Fibroblast of pulmonary artery (primary cell): ENCODE data around the gene MYBBP1A.

Experiments
- DNase-seq: peaks from one replicate; pipeline ENCODE4 v3.0.0-alpha.2; 2010; ENCODE audit warnings: low read depth
- H3K4me3 ChIP-seq: replicated peaks from 2 replicates; pipeline ENCODE4 v1.5.1; 2011; ENCODE audit warnings: low read depth, mild to moderate bottlenecking, control low read depth, low read length, moderate library complexity
- CTCF ChIP-seq: IDR thresholded peaks from 2 replicates; pipeline ENCODE4 v1.5.1; 2011; ENCODE audit warnings: mild to moderate bottlenecking, control low read depth, low read length, inconsistent platforms; ENCODE audit errors: missing control alignments

MYBBP1A gene

GRCh38 chr17:4559139-4559791, 4.1 kb upstream of the MYBBP1A start:
- no peak for TF ChIP-seq CTCF
- H3K4me3 ChIP-seq = no peak overlapping the region
- DNase-seq = no peak

GRCh38 chr17:4558347-4558971, 3.3 kb upstream of the MYBBP1A start:
- no peak for DNase-seq
- no peak for TF ChIP-seq CTCF
- no peak overlapping the region for H3K4me3 ChIP-seq

- TF ChIP-seq CTCF = no peak
- DNase-seq = no peak
- no peak overlapping the region for H3K4me3 ChIP-seq
Observed at GRCh38 chr17:4557626-4558346, 2.6 kb upstream of the MYBBP1A start.

- no peak overlapping the region for H3K4me3 ChIP-seq
- no peak for DNase-seq
- no peak for TF ChIP-seq CTCF
Observed at GRCh38 chr17:4556996-4557395, 1.8 kb upstream of the MYBBP1A start.

- no peak for TF ChIP-seq CTCF
- peak overlapping the region; percentile 81 for H3K4me3 ChIP-seq
- DNase-seq = no peak
Observed at GRCh38 chr17:4555873-4556759, 932 bp upstream of the MYBBP1A start.

- no peak for TF ChIP-seq CTCF
- H3K4me3 ChIP-seq = peak overlapping the region; percentile 81
- DNase-seq = no peak
Observed at GRCh38 chr17:4554441-4554996, 665 bp downstream of the MYBBP1A start.
